Subcutaneous abdominal adipose tissue (tissue), 5 donors: ENCODE data around the gene DHX30.
A peak's percentile ranks its signal among the peaks of the same experiment; 100 is the strongest.
"Not testable (repeated sequence)": the region's sequence is repeated elsewhere in the genome, so short reads cannot be mapped to it uniquely, and the experiment has no call there.

ENCODE experiments used
- H3K27ac ChIP-seq: one replicate; pipeline ENCODE4 v1.7.0; 2013; ENCODE audit warnings: low read depth, mild to moderate bottlenecking, inconsistent platforms, low read length, moderate library complexity
- H3K27me3 ChIP-seq, 5 donors: one replicate each; pipeline ENCODE4 v1.7.0; 2013; ENCODE audit warnings: low read length in 5 of 5, inconsistent platforms in 1 of 5; ENCODE audit not compliant: control insufficient read depth in 5 of 5, insufficient read depth in 4 of 5
- H3K36me3 ChIP-seq, 5 donors: one replicate each; pipeline ENCODE4 v1.7.0; 2013; ENCODE audit warnings: low read length in 5 of 5; ENCODE audit not compliant: control insufficient read depth in 5 of 5, insufficient read depth in 5 of 5
- H3K4me1 ChIP-seq, 5 donors: one replicate each; pipeline ENCODE4 v1.7.0; 2013; ENCODE audit warnings: low read length in 5 of 5, mild to moderate bottlenecking in 3 of 5, moderate library complexity in 1 of 5; ENCODE audit not compliant: control insufficient read depth in 5 of 5, insufficient read depth in 5 of 5
- H3K4me3 ChIP-seq, 5 donors: one replicate each; pipeline ENCODE4 v1.7.0; 2013; ENCODE audit warnings: low read length in 5 of 5, low read depth in 1 of 5
- H3K9ac ChIP-seq, 5 donors: one replicate each; pipeline ENCODE4 v1.7.0; 2013; ENCODE audit warnings: low read length in 5 of 5, mild to moderate bottlenecking in 4 of 5, moderate library complexity in 3 of 5
- H3K9me3 ChIP-seq, 5 donors: one replicate each; pipeline ENCODE4 v1.7.0; 2013; ENCODE audit warnings: low read length in 5 of 5; ENCODE audit not compliant: control insufficient read depth in 5 of 5
- donor health status: healthy.
- donor health status: healthy.
- donor health status: healthy.
- donor health status: healthy.
- donor health status: healthy.

Gene DHX30

DNA sequence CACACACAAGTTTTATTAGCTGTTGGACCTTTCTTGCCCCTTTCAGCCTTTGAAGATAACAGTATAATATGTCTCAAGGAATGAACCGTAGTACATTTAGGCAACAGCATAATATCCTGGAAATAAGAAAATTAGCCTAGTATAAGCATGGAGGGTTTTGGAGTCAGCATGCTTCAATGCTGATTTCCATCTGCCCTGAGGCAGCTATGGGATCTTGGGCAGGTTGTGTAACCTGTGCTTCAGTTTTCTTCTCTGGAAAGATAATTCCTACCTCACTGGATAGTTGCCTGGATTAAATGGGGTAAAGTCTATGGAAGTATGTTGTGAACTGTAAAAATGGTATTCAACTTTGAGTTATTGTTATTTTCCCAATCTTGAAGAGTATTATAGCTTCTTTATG is 1.6 kb downstream of the DHX30 start:
- H3K27me3 ChIP-seq = no peaks in the 10 kb centered on the region
- H3K4me1 ChIP-seq = peaks cover 4 to 18% (median 11%) of the 10 kb centered on the region in 5 donors
- H3K4me3 ChIP-seq = no peak overlapping the region
- H3K9me3 ChIP-seq = no peaks in the 10 kb centered on the region
- H3K36me3 ChIP-seq = peaks cover 0 to 10% (median 3%) of the 10 kb centered on the region in 5 donors
- peak overlapping the region in 4 of 5 donors; percentile 7 to 20 (median 13) for H3K9ac ChIP-seq
- no peak overlapping the region for H3K27ac ChIP-seq

DNA sequence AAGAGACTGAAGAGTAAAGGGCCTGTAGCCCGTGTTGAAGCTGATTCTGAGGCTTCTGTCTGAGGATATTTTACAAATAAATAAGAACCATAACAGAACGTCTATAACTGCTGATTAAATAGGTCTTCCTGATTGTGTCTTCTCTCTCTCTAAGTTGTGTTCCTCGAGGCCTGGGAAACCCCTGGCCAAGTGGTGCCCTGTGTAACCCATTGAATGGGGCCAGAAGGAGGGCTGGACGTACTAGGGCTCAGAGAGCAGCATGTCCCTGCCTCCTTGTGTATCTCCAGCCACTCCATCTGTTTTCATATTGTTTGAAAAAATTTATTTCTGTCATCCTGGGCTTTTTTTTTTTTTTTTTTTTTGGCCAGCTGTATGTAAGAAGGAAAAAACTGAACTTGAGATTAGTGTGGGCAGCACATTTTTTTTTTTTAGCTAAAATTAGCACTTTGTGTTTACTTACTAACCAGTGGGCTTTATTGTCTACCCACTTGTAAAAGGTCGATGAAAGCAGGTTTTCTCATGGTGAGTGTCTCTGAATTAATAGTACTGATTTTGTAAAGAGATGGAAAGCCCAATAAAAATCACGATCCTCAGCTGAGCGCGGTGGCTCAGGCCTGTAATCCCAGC is 10.7 kb downstream of the DHX30 start:
- H3K4me1 ChIP-seq = no peaks in the 10 kb centered on the region
- no peak overlapping the region for H3K27ac ChIP-seq
- H3K27me3 ChIP-seq = no peaks in the 10 kb centered on the region
- H3K9ac ChIP-seq = no peak overlapping the region
- H3K9me3 ChIP-seq = no peaks in the 10 kb centered on the region
- H3K36me3 ChIP-seq = peaks cover 21 to 66% (median 38%) of the 10 kb centered on the region in 5 donors
- no peak overlapping the region for H3K4me3 ChIP-seq

DNA sequence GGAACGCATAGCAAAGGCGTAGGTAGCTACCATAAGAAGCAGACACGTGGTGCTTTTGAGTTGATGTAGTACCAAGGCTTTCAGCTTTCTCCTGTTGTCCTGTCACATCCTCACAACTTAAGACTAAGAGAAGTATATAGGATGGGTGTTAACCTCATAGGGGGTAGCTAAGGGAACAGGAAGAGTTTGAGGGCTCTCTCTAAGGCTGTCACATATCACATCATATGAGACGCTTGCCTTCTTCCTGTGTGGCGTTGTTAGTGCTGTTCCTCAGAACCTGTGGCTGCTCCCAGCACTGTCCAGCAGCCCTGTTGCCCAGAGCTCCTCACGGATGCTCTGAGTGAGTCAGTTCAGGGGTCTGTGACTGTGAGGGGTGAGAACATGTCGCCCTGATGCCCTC is 14.7 kb downstream of the DHX30 start:
- Histone ChIP-seq H3K9me3 (no peaks in the 10 kb centered on the region), H3K4me3 (no peak overlapping the region), H3K4me1 (no peaks in the 10 kb centered on the region), H3K27ac (no peak overlapping the region), H3K9ac (no peak overlapping the region), H3K27me3 (no peaks in the 10 kb centered on the region), H3K36me3 (peaks cover 15 to 58% (median 40%) of the 10 kb centered on the region in 5 donors)

DNA sequence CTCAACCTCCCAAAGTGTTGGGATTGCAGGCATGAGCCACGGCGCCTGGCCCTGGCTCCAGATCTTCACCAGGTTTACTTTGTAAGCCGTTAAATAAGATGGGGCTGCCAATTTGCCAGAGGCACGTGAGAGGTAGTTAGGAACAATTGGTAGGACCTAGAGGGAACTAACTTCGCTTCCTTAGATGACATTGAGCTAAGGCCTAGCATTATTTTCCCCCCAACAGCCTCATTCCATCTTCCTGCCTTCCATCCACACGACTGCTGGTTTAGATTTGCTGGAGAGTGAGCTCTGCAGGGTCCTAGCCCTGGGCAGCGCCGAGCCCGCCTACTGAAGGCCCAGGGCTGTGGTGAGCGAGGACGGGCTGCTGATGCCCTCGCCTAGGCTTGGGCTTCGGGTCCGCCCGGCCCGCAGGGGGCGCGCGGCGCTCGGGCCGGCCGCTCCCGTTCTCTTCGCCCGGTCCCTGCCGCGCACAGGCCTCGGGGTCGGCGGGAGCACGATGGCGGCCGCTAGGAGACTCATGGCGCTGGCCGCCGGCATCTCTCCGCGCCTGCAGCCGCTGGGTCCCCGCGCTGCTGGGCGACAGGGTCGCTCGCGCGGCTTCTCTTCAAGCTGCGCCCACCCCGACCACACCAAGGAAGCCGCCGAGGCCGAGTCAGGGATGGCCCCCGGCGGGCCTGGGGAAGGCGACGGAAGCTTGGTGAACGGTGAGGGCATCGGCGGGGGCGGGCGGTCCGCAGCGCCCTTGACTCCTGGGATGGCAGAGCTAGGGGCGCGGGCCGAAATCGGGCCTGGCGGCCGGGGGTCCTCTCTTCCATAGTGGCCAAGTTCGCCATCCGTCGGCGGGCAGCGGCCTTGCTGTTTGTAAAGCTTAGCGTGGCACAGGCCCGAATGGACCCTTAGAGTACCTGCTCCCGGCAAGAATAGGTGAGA is 21.9 kb downstream of the DHX30 start:
- peak overlapping the region; percentile 84 to 99 (median 97) for H3K9ac ChIP-seq
- no peaks in the 10 kb centered on the region for H3K27me3 ChIP-seq
- H3K9me3 ChIP-seq = no peaks in the 10 kb centered on the region
- H3K27ac ChIP-seq = peak overlapping the region; percentile 78
- H3K4me1 ChIP-seq = peaks cover 3 to 22% (median 17%) of the 10 kb centered on the region in 5 donors
- peaks cover 9 to 31% (median 23%) of the 10 kb centered on the region in 5 donors for H3K36me3 ChIP-seq
- H3K4me3 ChIP-seq = peak overlapping the region; percentile 72 to 94 (median 81)

DNA sequence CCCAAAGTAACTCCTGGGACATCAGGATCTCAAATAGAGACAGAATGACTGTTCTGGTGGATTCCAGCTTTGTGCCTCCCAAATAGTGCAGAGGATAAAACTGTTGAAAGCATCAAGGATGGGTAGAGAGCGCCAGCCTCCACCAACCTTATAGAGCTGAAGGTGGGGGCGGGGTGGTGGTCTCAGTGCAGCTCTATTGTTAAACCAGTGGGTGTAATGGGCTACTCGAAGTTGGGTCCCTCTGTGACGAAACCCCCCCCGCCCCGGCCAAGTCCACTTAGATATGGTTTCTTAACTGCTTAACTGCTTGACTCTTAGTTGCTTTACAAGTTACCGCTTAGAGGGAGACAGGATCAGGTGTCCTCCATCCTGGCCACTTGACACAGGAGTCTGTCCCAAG is 22.7 kb downstream of the DHX30 start:
- no peaks in the 10 kb centered on the region for H3K27me3 ChIP-seq
- H3K9me3 ChIP-seq = no peaks in the 10 kb centered on the region
- peak overlapping the region; percentile 72 to 94 (median 81) for H3K4me3 ChIP-seq
- H3K27ac ChIP-seq = peak overlapping the region; percentile 78
- peaks cover 9 to 32% (median 21%) of the 10 kb centered on the region in 5 donors for H3K36me3 ChIP-seq
- peaks cover 3 to 22% (median 17%) of the 10 kb centered on the region in 5 donors for H3K4me1 ChIP-seq
- H3K9ac ChIP-seq = peak overlapping the region; percentile 84 to 99 (median 97)

DNA sequence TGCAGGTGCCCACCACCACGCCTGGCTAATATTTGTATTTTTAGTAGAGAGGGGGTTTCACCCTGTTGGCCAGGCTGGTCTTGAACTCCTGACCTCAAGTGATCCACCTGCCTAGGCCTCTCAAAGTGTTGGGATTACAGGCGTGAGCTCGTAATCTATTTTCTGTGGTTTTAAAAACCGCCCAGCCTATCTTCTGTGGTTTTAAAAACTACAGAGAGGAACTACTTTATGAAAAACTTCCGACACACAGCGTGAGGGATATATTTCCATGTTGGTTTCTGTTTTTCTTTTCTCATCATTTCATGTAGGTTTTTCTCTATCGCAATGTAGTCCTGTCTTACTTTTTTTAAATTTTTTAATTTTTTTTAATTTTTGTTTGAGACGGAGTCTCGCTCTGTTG is 26.5 kb downstream of the DHX30 start:
- H3K4me3 ChIP-seq, H3K9me3 ChIP-seq, H3K9ac ChIP-seq, H3K27ac ChIP-seq, H3K27me3 ChIP-seq: not testable (repeated sequence)
- Histone ChIP-seq H3K36me3 (peaks cover 10 to 68% (median 50%) of the 10 kb centered on the region in 5 donors), H3K4me1 (peaks cover 3 to 18% (median 14%) of the 10 kb centered on the region in 5 donors)

DNA sequence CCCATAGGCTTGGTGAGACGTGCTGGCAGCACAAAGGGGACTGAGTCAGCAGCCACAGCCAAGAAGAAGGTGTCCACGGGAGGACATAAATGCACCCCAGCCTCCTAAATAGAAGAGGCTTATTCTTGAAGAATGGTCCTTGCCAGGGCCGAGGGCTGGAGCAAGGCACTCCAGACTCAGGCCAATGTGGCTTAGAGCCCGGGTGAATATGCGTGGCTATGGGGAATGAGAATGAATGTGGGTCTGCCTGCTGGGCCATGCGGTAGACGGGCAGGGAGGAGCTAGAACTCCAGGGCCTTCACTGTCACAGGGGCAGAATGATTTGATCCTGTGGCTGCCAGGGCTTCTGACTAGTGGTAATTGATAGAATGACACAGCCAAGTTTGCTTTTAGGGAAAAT is 34.0 kb downstream of the DHX30 start:
- Histone ChIP-seq H3K9me3 (no peaks in the 10 kb centered on the region), H3K36me3 (peaks cover 0 to 81% (median 61%) of the 10 kb centered on the region in 5 donors), H3K27ac (no peak overlapping the region), H3K9ac (peak overlapping the region in 1 of 5 donors; percentile 4), H3K4me1 (no peaks in the 10 kb centered on the region), H3K27me3 (no peaks in the 10 kb centered on the region), H3K4me3 (no peak overlapping the region)

DNA sequence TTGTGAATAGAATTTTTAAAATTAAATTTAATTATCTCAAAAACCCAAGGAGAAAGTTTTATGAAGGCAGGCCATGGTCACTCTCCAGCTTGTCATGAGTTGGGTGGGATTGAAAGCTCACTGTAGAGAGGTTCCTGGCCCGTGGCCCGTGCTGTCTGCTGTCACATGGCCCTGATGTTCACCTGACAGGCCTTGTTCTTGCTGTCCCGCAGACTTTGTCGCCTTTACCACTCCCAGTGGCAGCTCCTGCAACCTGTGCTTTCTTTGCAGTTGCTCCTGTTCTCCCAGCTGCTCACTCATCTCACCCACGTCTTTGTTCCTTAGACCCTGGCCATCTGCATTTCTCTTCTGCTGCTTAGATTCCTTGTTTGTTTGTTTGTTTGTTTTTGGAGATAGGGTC is 35.6 kb downstream of the DHX30 start:
- H3K9ac ChIP-seq = no peak overlapping the region
- no peaks in the 10 kb centered on the region for H3K4me1 ChIP-seq
- peaks cover 0 to 78% (median 62%) of the 10 kb centered on the region in 5 donors for H3K36me3 ChIP-seq

DNA sequence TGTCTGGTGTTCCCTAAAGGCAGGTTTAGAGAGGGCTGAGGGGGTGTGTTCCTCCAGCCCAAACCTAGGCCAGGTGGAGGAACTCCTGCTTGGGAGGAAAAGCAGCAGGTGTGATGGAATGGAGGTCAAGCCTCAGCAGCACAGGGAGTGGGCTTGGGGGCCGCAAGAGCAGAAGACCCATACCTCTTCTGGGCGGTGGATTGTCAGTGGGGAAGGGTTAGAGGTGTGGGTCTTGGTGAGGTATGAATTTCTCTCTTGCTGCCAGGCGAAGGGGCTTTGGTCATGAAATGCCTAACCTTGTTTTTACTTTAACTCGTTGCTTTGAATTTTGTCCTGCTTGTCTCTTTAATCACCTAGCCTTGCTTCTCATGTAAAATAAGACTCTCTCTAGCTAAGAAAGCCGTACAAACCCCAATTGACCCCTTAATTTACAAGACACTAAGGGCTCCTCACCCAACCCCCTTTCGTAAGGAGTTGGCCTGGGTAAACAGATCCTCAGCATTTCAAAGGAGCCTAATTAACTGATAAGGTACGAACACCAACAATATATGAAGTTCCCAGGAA is 38.9 kb downstream of the DHX30 start:
- Histone ChIP-seq H3K9me3 (no peaks in the 10 kb centered on the region), H3K36me3 (peaks cover 0 to 86% (median 75%) of the 10 kb centered on the region in 5 donors), H3K27ac (no peak overlapping the region), H3K4me1 (no peaks in the 10 kb centered on the region), H3K27me3 (no peaks in the 10 kb centered on the region), H3K9ac (no peak overlapping the region), H3K4me3 (no peak overlapping the region)

More for the DNA sequence above, 35.6 kb downstream of the DHX30 start:
- Histone ChIP-seq H3K27me3 (no peaks in the 10 kb centered on the region), H3K4me3 (no peak overlapping the region), H3K27ac (no peak overlapping the region), H3K9me3 (no peaks in the 10 kb centered on the region)
